SU-DHL-6 (cell line): ENCODE data around the gene RUFY4.
A peak's percentile ranks its signal among the peaks of the same experiment; 100 is the strongest.
"Not testable (repeated sequence)": the region's sequence is repeated elsewhere in the genome, so short reads cannot be mapped to it uniquely, and the experiment has no call there.

Experiments
- H2AFZ ChIP-seq: fragments of 200-600 bp; sonication (generic); 2 replicates; pipeline ENCODE4 v1.6.1; 2014; ENCODE audit warnings: low read depth, mild to moderate bottlenecking, moderate library complexity, mixed read lengths, antibody characterized with exemption, low read length; ENCODE audit not compliant: severe bottlenecking
- H3F3A ChIP-seq: fragments of 200-600 bp; shearing (Covaris generic); 2 replicates; pipeline ENCODE4 v1.6.0; 2016; ENCODE audit warnings: antibody characterized with exemption, mild to moderate bottlenecking; ENCODE audit not compliant: insufficient read depth
- H3K27ac ChIP-seq: fragments of 200-600 bp; sonication (generic); 2 replicates; pipeline ENCODE4 v1.5.1; 2016; ENCODE audit warnings: low read depth, mild to moderate bottlenecking, low read length, moderate library complexity, mixed read lengths
- H3K27me3 ChIP-seq: fragments of 200-600 bp; sonication (generic), shearing (Covaris generic); 2 replicates; pipeline ENCODE4 v1.6.0; 2014; ENCODE audit warnings: mild to moderate bottlenecking, low read length
- H3K36me3 ChIP-seq: fragments of 200-600 bp; sonication (generic); 2 replicates; pipeline ENCODE4 v1.6.1; 2014; ENCODE audit warnings: mild to moderate bottlenecking, low read length, mixed read lengths
- H3K4me2 ChIP-seq: fragments of 300-600, 200-600 bp; shearing (Covaris generic), sonication (generic); 2 replicates; pipeline ENCODE4 v1.6.0; 2014; ENCODE audit warnings: low read length, low read depth, mild to moderate bottlenecking; ENCODE audit not compliant: poor library complexity, severe bottlenecking
- H3K4me3 ChIP-seq: fragments of 200-600 bp; sonication (generic); 2 replicates; pipeline ENCODE4 v1.5.1; 2014; ENCODE audit warnings: antibody characterized with exemption, low read length, mild to moderate bottlenecking, mixed read lengths; ENCODE audit not compliant: insufficient read depth, poor library complexity, severe bottlenecking
- H3K79me2 ChIP-seq: fragments of 200-600 bp; sonication (generic); 2 replicates; pipeline ENCODE4 v1.6.1; 2014; ENCODE audit warnings: mild to moderate bottlenecking, low read length, moderate library complexity; ENCODE audit not compliant: insufficient read depth
- H3K9ac ChIP-seq: fragments of 200-600 bp; sonication (generic); 2 replicates; pipeline ENCODE4 v1.7.0; 2014; ENCODE audit warnings: mild to moderate bottlenecking, low read length
- H3K9me2 ChIP-seq: fragments of 200-600 bp; sonication (generic); replicated peaks from 2 replicates; pipeline ENCODE4 v1.6.1; 2014; ENCODE audit warnings: low read length; ENCODE audit not compliant: insufficient read depth
- H3K9me3 ChIP-seq: fragments of 200-600 bp; sonication (generic); 2 replicates; pipeline ENCODE4 v1.6.1; 2014; ENCODE audit warnings: low read length, mixed read lengths; ENCODE audit not compliant: insufficient read depth
- H4K20me1 ChIP-seq: fragments of 200-600 bp; sonication (generic); 2 replicates; pipeline ENCODE4 v1.6.1; 2014; ENCODE audit warnings: low read depth, mild to moderate bottlenecking, antibody characterized with exemption, low read length, moderate library complexity, mixed read lengths
- CTCF ChIP-seq: fragments of 200-600 bp; sonication (generic); IDR thresholded peaks from one replicate; pipeline ENCODE4 v1.5.1; 2017; ENCODE audit warnings: antibody characterized with exemption, mild to moderate bottlenecking, low read length, moderate library complexity; ENCODE audit not compliant: insufficient read depth, poor library complexity, severe bottlenecking
- EZH2phosphoT487 ChIP-seq: fragments of 200-600 bp; sonication (generic), shearing (Covaris generic); conservative IDR thresholded peaks from 2 replicates; pipeline ENCODE4 v1.6.1; 2018; ENCODE audit warnings: mild to moderate bottlenecking, antibody characterized with exemption, low read length, moderate library complexity, mixed read lengths

Gene RUFY4

GRCh38 chr2:218033590-218034496 lies 35.2 kb upstream of the RUFY4 start:
- no peak overlapping the region for H3K9ac ChIP-seq
- no peaks in the 10 kb centered on the region for H3K27me3 ChIP-seq
- H2AFZ ChIP-seq = no peak overlapping the region
- no peak overlapping the region for H3K27ac ChIP-seq
- no peak overlapping the region for H3K4me2 ChIP-seq
- no peaks in the 10 kb centered on the region for H3K79me2 ChIP-seq
- TF ChIP-seq EZH2phosphoT487 (no peak), CTCF (no peak)
- H4K20me1 ChIP-seq = no peaks in the 10 kb centered on the region
- H3K4me3 ChIP-seq = no peak overlapping the region
- no peaks in the 10 kb centered on the region for H3K9me3 ChIP-seq
- no peaks in the 10 kb centered on the region for H3F3A ChIP-seq
- H3K9me2 ChIP-seq = no peaks in the 10 kb centered on the region
- no peaks in the 10 kb centered on the region for H3K36me3 ChIP-seq

GRCh38 chr2:218034497-218035213 lies 34.4 kb upstream of the RUFY4 start:
- not testable (repeated sequence) for H3K4me3 ChIP-seq, H3K36me3 ChIP-seq, H3K9ac ChIP-seq, H3K27me3 ChIP-seq, H3F3A ChIP-seq, H3K4me2 ChIP-seq, H4K20me1 ChIP-seq, H3K9me2 ChIP-seq, H3K79me2 ChIP-seq, H2AFZ ChIP-seq, H3K9me3 ChIP-seq, H3K27ac ChIP-seq
- TF ChIP-seq CTCF = peak; percentile 40

GRCh38 chr2:218035463-218036100 lies 33.5 kb upstream of the RUFY4 start:
- no peaks in the 10 kb centered on the region for H3K36me3 ChIP-seq
- H3K79me2 ChIP-seq = no peaks in the 10 kb centered on the region
- H3K4me2 ChIP-seq = no peak overlapping the region
- H4K20me1 ChIP-seq = no peaks in the 10 kb centered on the region
- no peaks in the 10 kb centered on the region for H3K27me3 ChIP-seq
- H3K9me3 ChIP-seq = no peaks in the 10 kb centered on the region
- H3K4me3 ChIP-seq = no peak overlapping the region
- H3K27ac ChIP-seq = no peak overlapping the region
- no peaks in the 10 kb centered on the region for H3K9me2 ChIP-seq
- H3K9ac ChIP-seq = no peak overlapping the region
- TF ChIP-seq CTCF (no peak), EZH2phosphoT487 (no peak)
- no peaks in the 10 kb centered on the region for H3F3A ChIP-seq
- no peak overlapping the region for H2AFZ ChIP-seq
